GM18867 (cell line): ENCODE data around the gene FAM13A.
"Not testable (repeated sequence)": the region's sequence is repeated elsewhere in the genome, so short reads cannot be mapped to it uniquely, and the experiment has no call there.

Source experiments
- ATAC-seq: cut with Tn5 transposase; IDR thresholded peaks from one replicate; pipeline ENCODE4 v1.9.1; 2021; ENCODE audit warnings: mild to moderate bottlenecking, moderate library complexity; ENCODE audit not compliant: unreplicated experiment

FAM13A gene

GRCh38 chr4:88858752-88859151 lies 198.2 kb downstream of the FAM13A start:
- ATAC-seq: peak; percentile 96

GRCh38 chr4:88857588-88857987 lies 199.4 kb downstream of the FAM13A start:
- ATAC-seq: no peak

GRCh38 chr4:88854481-88854880 lies 202.5 kb downstream of the FAM13A start:
- ATAC-seq: no peak

DNA sequence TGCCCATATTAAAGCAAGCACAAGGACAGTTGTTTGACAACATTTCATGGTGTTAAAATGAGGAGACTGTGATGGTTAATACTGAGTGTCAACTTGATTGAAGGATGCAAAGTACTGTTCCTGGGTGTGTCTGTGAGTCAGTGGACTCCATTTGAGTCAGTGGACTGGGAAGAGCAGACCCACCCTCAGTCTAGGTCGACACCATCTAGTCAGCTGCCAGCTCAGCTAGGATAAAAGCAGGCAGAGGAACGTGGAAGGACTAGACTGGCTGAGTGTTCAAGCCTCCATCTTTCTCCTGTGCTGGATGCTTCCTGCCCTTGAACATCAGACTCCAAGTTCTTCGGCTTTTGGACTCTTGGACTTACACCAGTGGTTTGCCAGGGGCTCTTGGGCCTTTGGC lies 203.4 kb downstream of the FAM13A start:
- not testable (repeated sequence) for ATAC-seq

- no peak for ATAC-seq
Observed at GRCh38 chr4:88846206-88846790, 210.7 kb downstream of the FAM13A start.

- ATAC-seq: no peak
Observed at GRCh38 chr4:88843067-88843685, 213.8 kb downstream of the FAM13A start.

DNA sequence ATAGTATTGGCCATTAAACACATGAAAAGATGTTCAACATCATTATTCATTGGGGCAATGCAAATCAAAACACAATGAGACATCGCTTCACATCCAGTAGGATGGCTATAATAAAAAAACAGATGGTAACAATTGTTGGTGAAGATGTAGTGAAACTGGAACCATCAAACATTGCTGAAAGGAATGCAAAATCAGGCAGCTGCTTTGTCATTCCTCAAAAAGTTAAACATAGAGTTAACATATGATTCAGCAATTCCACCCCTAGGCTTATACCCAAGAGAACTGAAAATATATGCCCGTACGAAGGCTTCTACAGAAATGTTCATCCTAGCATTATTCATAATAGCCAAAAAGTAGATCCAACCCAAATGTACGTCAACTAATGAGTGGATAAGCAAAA lies 215.3 kb downstream of the FAM13A start:
- no peak for ATAC-seq

DNA sequence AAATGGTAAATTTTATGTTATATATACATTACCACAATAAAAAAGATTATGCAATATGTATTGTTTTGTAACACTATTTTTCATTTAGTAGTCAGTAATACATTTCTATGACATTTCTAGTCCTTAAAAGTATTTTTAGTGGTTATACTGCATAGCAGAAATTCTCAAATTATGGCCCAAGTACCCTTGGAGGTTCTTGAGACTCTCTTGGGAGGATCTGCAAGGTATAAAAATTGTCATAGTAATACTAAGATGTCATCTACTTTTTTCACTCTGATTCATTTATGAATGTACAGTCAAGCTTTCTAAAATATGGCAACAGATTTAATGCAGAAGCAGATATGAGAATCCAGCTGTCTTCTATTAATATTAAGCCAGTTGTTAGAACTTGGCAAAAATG lies 220.8 kb downstream of the FAM13A start:
- no peak for ATAC-seq

GRCh38 chr4:88831031-88831430 lies 226.0 kb downstream of the FAM13A start:
- ATAC-seq: no peak

DNA sequence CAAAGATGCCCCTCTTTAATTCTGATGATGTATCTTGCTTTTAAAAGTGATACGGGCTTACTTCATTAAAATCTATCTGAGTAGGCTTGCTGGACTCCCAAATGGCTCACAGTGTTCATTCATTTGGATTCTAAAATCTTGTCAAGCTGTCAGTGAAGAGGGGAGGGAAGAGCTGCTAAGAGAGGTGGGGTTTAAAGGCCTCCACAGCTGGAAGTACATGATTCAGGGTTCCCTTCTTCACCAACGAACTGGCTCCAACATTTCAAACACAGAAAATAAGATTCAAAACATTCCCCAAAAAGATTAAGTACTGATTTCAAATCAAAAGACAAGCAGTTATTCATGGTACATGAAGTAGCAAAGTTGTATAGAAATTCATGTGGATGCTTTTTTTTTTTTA lies 226.4 kb downstream of the FAM13A start:
- no peak for ATAC-seq

DNA sequence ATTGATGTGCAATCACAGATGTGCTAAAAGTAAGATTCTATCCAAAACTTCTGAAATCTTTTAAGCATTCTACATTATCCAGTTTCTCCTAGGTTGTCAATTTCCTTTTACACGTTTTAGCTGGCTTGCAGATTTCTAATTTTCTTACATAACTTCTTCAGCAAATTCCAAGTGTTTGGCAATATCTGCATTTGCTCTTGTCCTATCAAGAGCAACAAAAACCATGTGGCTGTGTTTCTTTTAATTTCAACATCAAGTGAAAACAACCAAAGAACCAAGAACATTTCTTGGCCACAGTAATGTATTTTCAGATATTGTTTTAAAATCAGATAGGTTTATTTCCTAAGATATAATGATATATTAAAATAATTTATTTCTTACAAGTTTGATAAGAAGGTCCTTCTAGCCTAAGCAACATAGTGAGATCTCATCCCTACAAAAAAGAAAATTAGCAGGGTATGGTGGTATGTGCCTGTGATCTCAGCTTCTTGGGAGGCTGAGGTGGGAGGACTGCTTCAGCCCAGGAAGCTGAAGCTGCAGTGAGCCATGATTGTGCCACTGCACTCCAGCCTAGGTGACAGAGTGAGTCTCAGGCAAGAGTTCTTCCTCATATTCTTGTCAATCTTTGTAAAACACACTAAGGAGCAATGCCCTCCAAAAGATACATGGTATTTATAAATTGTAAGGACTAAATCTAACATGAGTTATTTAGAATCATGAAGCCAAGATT lies 228.0 kb downstream of the FAM13A start:
- ATAC-seq: no peak

DNA sequence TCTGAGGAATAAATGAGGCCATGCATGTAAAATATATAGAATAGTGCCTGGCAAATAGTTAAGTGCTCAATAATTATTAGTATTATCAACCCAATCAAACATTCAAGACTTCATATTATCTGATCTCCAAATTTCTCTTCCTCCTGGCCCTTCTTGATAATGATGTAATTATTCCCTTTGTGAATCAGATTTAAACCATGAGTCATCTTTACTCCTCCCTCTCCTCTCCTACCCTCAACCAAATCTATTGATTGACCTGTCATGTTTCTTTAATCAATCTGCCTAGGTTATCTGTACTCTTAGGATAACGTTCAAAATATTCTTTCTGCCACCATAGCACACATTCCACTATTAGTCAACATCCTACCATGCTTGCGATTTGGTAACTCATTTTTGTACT lies 229.5 kb downstream of the FAM13A start:
- no peak for ATAC-seq

DNA sequence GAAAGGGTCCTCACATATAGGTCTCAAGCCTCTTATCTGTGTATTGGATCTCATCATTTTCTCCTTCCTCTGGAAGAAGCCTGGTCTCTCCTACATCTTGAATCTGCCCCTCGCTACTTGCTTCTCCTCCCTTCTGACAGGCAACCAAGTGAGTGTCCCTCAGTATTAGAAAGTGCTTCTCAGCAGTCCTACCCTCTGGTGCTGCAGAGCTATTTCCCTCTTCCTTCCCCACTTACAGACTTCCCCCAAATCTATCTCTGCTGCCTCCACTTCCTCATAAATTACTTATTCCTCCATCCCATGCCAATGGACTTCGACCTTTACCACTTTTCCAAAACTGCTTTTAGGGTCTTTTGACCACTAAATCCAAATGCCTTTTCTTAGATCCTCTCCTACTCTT lies 230.2 kb downstream of the FAM13A start:
- no peak for ATAC-seq

- no peak for ATAC-seq
Observed at GRCh38 chr4:88825931-88826330, 231.1 kb downstream of the FAM13A start.

DNA sequence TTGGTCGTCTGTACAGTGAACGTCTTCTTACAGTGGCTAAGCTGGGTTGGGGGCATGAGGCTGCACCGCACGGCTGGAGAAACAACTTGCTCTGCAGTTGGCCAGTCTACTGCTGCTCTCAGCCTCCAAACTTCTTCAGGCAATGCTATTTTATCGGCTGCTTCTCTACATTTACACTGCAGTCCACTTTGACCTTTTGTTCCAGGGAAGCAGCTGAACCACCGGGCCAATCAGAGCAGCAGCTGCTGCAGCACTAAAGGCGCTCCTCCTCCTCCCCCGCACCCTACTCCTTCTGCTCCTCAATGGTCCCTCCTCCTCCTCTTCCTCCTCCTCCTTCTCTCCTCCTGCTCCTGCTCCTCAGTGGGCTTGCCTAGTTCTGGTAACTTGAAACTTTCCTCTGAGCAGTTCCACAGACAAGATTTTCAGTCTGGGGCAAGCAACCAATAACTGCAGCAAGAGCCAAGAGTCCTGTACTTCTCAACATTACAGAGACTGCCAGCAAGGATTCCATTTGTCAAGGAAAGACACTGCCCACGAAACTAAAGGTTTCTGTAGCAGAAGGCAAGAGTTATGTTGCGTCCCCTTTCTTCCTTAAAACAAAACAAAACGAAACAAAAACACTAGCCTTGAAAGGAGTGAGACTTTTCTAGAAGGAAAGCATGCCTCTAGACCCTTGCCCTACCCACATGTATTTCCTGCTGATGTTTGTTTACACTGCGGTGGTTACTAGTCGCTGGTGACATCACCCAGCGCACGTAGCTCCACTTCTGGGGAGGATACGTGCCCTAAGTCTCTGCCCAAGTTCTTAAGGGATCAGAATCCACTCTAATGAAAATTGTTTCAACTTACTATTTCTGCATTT lies 233.7 kb downstream of the FAM13A start:
- ATAC-seq: peak; percentile 95

DNA sequence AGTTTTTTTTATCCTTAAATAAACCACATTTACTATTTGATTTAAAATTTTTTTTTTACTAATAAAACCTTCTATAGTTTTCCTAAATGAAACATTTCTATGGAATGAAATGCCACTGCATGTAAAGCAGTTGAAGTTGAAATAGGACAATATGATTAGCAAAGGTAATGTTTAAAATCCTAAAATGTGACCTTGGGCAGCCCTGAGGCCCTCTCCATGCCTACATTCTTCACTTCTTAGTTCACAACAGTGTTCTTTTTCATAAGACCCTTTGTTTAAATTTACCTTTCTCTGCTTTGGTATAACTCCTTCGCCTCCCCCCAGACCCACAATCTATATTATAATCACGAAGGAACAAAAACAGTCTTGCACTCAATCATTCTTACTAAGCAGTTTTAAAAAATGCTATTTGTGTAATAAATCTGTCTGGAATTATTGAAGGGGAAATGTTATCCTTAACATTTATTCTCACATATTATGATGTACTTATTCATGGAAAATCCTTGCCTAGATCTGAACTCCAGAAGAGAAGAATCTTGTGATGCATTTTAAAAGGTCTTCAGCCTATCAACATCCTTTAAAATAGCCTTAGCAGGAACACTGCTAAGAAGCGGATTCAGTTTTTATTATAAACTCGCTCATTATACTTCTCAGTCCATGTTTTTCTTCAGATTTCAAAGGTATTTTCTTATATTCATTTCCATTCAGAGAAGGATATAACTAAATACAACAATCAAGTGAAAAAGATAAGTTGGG lies 234.8 kb downstream of the FAM13A start:
- ATAC-seq: no peak

DNA sequence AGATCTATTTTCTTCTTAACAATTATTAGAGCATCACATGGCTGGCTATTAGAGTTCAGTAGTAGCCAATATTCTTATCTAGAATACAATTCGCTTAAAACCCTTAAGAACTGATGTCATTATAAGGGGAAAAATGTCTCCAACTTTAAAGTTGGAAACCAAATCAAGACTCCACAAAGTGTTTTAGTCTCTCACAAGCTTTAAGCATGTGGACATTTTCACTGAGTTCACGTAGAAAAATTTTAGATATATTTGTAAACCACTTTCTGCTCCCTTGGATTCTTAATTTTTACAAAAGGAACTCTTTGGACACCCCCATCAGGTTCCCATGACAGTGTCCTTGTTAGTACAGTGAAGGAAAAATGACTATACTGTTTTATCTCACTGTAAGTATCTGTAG lies 235.5 kb downstream of the FAM13A start:
- no peak for ATAC-seq

DNA sequence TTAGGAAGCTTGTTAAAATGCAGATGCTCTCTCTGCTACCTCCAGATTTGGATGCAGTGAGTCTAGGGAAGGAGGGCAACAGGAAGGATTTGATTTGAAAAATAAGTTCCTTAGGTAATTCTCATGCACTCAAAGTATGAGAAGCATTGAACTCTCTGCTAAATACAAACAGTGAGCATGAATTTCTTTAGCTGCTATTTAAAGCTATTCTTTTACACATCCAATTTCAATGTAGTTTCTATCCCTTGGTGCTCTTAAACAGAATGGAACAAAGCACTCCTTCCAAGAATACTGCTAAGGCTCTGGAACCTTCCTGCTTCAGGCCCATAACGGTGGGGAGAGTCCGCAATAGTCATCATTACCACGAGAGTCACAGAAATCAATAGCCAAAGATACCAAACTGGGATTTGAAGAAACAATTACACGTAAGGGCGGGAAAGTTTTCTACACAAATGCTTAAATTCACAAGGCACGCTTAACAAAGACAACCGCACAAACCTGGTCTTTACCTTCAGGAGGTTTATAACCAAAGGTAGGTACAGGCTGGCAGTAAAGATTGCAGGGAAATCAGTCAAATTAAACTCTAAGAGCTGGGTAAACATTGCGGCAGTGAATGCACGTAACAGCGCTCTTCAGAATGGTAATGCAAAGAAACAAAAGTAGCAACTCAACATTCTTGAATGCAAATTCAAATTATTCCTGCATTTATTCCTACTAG lies 236.1 kb downstream of the FAM13A start:
- ATAC-seq: no peak

- no peak for ATAC-seq
Observed at GRCh38 chr4:88819818-88820697, 236.9 kb downstream of the FAM13A start.
